Fibroblast of pulmonary artery (primary cell): ENCODE data around the gene ZNF385C.
A peak's percentile ranks its signal among the peaks of the same experiment; 100 is the strongest.

Experiments used
- DNase-seq: peaks from one replicate; pipeline ENCODE4 v3.0.0-alpha.2; 2010; ENCODE audit warnings: low read depth
- H3K4me3 ChIP-seq: replicated peaks from 2 replicates; pipeline ENCODE4 v1.5.1; 2011; ENCODE audit warnings: low read depth, mild to moderate bottlenecking, control low read depth, low read length, moderate library complexity
- CTCF ChIP-seq: IDR thresholded peaks from 2 replicates; pipeline ENCODE4 v1.5.1; 2011; ENCODE audit warnings: mild to moderate bottlenecking, control low read depth, low read length, inconsistent platforms; ENCODE audit errors: missing control alignments

The ZNF385C gene

GRCh38 chr17:41985919-41986318 is 112.4 kb downstream of the ZNF385C start:
- no peak for TF ChIP-seq CTCF
- no peak overlapping the region for H3K4me3 ChIP-seq
- DNase-seq = no peak

- no peak for DNase-seq
- no peak for TF ChIP-seq CTCF
- no peak overlapping the region for H3K4me3 ChIP-seq
Observed at GRCh38 chr17:41984454-41984853, 113.8 kb downstream of the ZNF385C start.

- TF ChIP-seq CTCF = no peak
- peak; percentile 36 for DNase-seq
- H3K4me3 ChIP-seq = no peak overlapping the region
Observed at GRCh38 chr17:41982026-41982760, 116.1 kb downstream of the ZNF385C start.

- no peak overlapping the region for H3K4me3 ChIP-seq
- TF ChIP-seq CTCF = no peak
- DNase-seq = no peak
Observed at GRCh38 chr17:41977991-41978390, 120.3 kb downstream of the ZNF385C start.

GRCh38 chr17:41976142-41976768 is 122.0 kb downstream of the ZNF385C start:
- no peak overlapping the region for H3K4me3 ChIP-seq
- no peak for TF ChIP-seq CTCF
- no peak for DNase-seq
